Measurements from ENCODE around the gene RPAIN. TPM values are rescaled to one million over a fixed set of nuclear protein-coding genes. Genes with fewer than 3 reads are reported as not detected.

The RPAIN gene
- total and polyA plus RNA-seq, 2 donors (not counting 1 experiment from before 2014, with no cell fraction given): 73.9 to 125 TPM

DNA sequence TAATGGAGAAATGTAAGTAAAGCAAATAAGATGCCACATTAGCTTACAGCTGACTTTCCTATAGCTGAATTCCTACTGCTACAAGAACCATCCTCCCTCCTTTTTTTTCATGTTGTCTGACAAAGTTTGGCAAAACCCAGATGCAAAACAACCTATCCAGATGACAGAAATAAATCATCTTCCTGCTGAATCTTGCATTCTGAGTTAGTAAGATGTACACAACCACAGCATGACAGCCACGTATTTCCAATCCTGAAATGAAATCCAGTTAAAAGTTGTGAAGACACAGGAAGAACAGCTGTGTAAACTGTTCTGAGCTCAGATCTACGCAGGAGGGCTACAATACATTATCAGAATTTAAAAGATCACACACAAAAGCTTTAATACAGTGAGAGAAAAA lies 53.9 kb downstream of the RPAIN start:
- Histone ChIP-seq H2AFZ (ENCODE audit: insufficient read depth, low read depth, low read length, poor library complexity, severe bottlenecking) (no peak overlapping the region), H3K27me3 (replicated peaks in 1 of 4; ENCODE audit: control extremely low read depth in 1 of 4, control insufficient read depth in 3 of 4, insufficient read depth in 4 of 4, low read length in 3 of 4) (no peaks in the 10 kb centered on the region), H3K27ac (ENCODE audit: low read length in 2 of 2) (no peak overlapping the region), H4K20me1 (ENCODE audit: control insufficient read depth, insufficient read depth, low read length, poor library complexity, severe bottlenecking) (peaks cover 15% of the 10 kb centered on the region), H3K36me3 (replicated peaks in 1 of 2; ENCODE audit: control extremely low read depth in 1 of 2, control insufficient read depth in 1 of 2, extremely low read depth in 1 of 2, insufficient read depth in 2 of 2, low read length in 1 of 2) (peaks cover 23 to 50% of the 10 kb centered on the region in 2 experiments), H3K4me3 (ENCODE audit: control extremely low read depth in 1 of 5, extremely low read depth in 1 of 5, insufficient read depth in 1 of 5, low read depth in 2 of 5, low read length in 4 of 5) (no peak overlapping the region), H3K4me1 (ENCODE audit: control insufficient read depth in 2 of 2, insufficient read depth in 2 of 2, low read length in 2 of 2) (peaks cover 0 to 4% of the 10 kb centered on the region in 2 donors), H3K9me3 (ENCODE audit: control extremely low read depth in 1 of 3, control insufficient read depth in 2 of 3, insufficient read depth in 1 of 3, low read length in 2 of 3) (peaks cover 0 to 1% (median 0%) of the 10 kb centered on the region in 3 donors), H3K79me2 (ENCODE audit: control insufficient read depth, insufficient read depth, low read length) (peaks cover 22% of the 10 kb centered on the region), H3K4me2 (replicated peaks; ENCODE audit: low read depth, low read length, poor library complexity, severe bottlenecking) (no peak overlapping the region), H3K9ac (ENCODE audit: low read length) (no peak overlapping the region)
- ChIA-PET POLR2A (no interaction called here), CTCF (interaction anchor here (1.3 kb wide), 1 partner anchor 11 kb away, joined by 4 read pairs; no protein-coding TSS in a partner anchor)
- no peaks in the 10 kb centered on the region for H3K27me3 Mint-ChIP-seq
- H3K27ac Mint-ChIP-seq: no peak overlapping the region
- peaks cover 8% of the 10 kb centered on the region for H3K4me1 Mint-ChIP-seq
- H3K4me3 Mint-ChIP-seq: no peak overlapping the region
- intact Hi-C loops (cut with micrococcal nuclease): no loop called here
- no peak for TF ChIP-seq EZH2 (IDR thresholded peaks at IDR 0.05; ENCODE audit: borderline replicate concordance, insufficient read depth, low read depth, low read length, poor library complexity, severe bottlenecking)
- no peak for TF ChIP-seq CTCF (IDR thresholded peaks at IDR 0.05)
- ATAC-seq (ENCODE audit: low read depth): no peak
- WGBS (ENCODE audit: insufficient coverage): 100% methylated on average over 1 of the region's 2 CpGs
- no peaks in the 10 kb centered on the region for H3K9me3 Mint-ChIP-seq (ENCODE audit: insufficient read depth)
- DNase-seq: no peak

DNA sequence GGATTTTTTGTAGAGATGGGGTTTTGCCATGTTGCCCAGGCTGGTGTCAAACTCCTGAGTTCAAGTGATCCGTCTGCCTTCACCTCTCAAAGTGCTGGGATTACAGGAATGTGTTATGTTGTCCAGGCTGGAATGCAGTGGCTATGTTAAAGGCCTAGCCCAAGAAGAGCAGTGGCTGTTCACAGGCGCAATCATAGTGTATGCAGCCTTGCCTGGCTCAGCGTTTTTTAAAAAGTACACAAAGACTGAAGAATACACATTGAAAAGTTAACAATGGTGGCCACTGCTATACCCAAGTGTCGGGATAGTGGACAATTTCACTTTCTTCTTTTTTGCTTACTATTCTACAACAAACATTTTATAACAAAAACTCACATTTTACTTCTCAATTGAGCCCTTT lies 59.0 kb downstream of the RPAIN start:
- H3K4me1 ChIP-seq (ENCODE audit: control insufficient read depth in 2 of 2, insufficient read depth in 2 of 2, low read length in 2 of 2): no peaks in the 10 kb centered on the region
- WGBS (ENCODE audit: insufficient coverage): 100% methylated on average over 4 of the region's 4 CpGs
- H3K4me2 ChIP-seq (replicated peaks; ENCODE audit: low read depth, low read length, poor library complexity, severe bottlenecking): no peak overlapping the region
- ChIA-PET POLR2A (no interaction called here), CTCF (no interaction called here)
- peaks cover 11% of the 10 kb centered on the region for H3K4me1 Mint-ChIP-seq
- H4K20me1 ChIP-seq (ENCODE audit: control insufficient read depth, insufficient read depth, low read length, poor library complexity, severe bottlenecking): peaks cover 33% of the 10 kb centered on the region
- no peaks in the 10 kb centered on the region for H3K27me3 Mint-ChIP-seq
- H3K9ac ChIP-seq (ENCODE audit: low read length): no peak overlapping the region
- H3K4me3 Mint-ChIP-seq: no peak overlapping the region
- DNase-seq (no peak), ATAC-seq (ENCODE audit: low read depth) (no peak)
- H3K4me3 ChIP-seq (ENCODE audit: control extremely low read depth in 1 of 5, extremely low read depth in 1 of 5, insufficient read depth in 1 of 5, low read depth in 2 of 5, low read length in 4 of 5): no peak overlapping the region
- H3K79me2 ChIP-seq (ENCODE audit: control insufficient read depth, insufficient read depth, low read length): peaks cover 43% of the 10 kb centered on the region
- TF ChIP-seq EZH2 (IDR thresholded peaks at IDR 0.05; ENCODE audit: borderline replicate concordance, insufficient read depth, low read depth, low read length, poor library complexity, severe bottlenecking): no peak
- no peak for TF ChIP-seq CTCF (IDR thresholded peaks at IDR 0.05)
- H3K36me3 ChIP-seq (replicated peaks in 1 of 2; ENCODE audit: control extremely low read depth in 1 of 2, control insufficient read depth in 1 of 2, extremely low read depth in 1 of 2, insufficient read depth in 2 of 2, low read length in 1 of 2): peaks cover 32 to 86% of the 10 kb centered on the region in 2 experiments
- intact Hi-C loops (cut with micrococcal nuclease): no loop called here
- H3K27ac ChIP-seq (ENCODE audit: low read length in 2 of 2): no peak overlapping the region
- H3K27ac Mint-ChIP-seq: no peak overlapping the region
- no peaks in the 10 kb centered on the region for H3K9me3 Mint-ChIP-seq (ENCODE audit: insufficient read depth)
- peaks cover 0 to 1% (median 0%) of the 10 kb centered on the region in 3 donors for H3K9me3 ChIP-seq (ENCODE audit: control extremely low read depth in 1 of 3, control insufficient read depth in 2 of 3, insufficient read depth in 1 of 3, low read length in 2 of 3)
- H3K27me3 ChIP-seq (replicated peaks in 1 of 4; ENCODE audit: control extremely low read depth in 1 of 4, control insufficient read depth in 3 of 4, insufficient read depth in 4 of 4, low read length in 3 of 4): no peaks in the 10 kb centered on the region
- H2AFZ ChIP-seq (ENCODE audit: insufficient read depth, low read depth, low read length, poor library complexity, severe bottlenecking): no peak overlapping the region

Data from B cell (primary cell).